Right hindlimb (tissue), 1 donor: ENCODE results near the gene DHCR7.

Experiments
- DNase-seq: peaks from one replicate; pipeline ENCODE4 v3.0.0-alpha.2; 2018

Gene DHCR7

GRCh38 chr11:71448257-71449171, at the start of gene DHCR7:
Gene DHCR7, minus strand, starts transcription at chr11:71448393. Its CDS starts 3,441 bp downstream, at chr11:71444952.
- DNase-seq = peak; percentile 97

GRCh38 chr11:71496421-71496820, 48.2 kb upstream of the DHCR7 start:
- no peak for DNase-seq

- no peak for DNase-seq
Observed at GRCh38 chr11:71495286-71496230, 47.4 kb upstream of the DHCR7 start.

- DNase-seq = no peak
Observed at GRCh38 chr11:71491940-71492339, 43.7 kb upstream of the DHCR7 start.

- DNase-seq = no peak
Observed at GRCh38 chr11:71491531-71491930, 43.3 kb upstream of the DHCR7 start.

- DNase-seq = no peak
Observed at GRCh38 chr11:71490731-71491390, 42.7 kb upstream of the DHCR7 start.

- DNase-seq = no peak
Observed at GRCh38 chr11:71490044-71490730, 42.0 kb upstream of the DHCR7 start.

- DNase-seq = no peak
Observed at GRCh38 chr11:71489311-71490043, 41.3 kb upstream of the DHCR7 start.

- no peak for DNase-seq
Observed at GRCh38 chr11:71488681-71489270, 40.6 kb upstream of the DHCR7 start.

GRCh38 chr11:71486320-71486719, 38.1 kb upstream of the DHCR7 start:
- no peak for DNase-seq

- no peak for DNase-seq
Observed at GRCh38 chr11:71485466-71485865, 37.3 kb upstream of the DHCR7 start.

- DNase-seq = no peak
Observed at GRCh38 chr11:71485063-71485399, 36.8 kb upstream of the DHCR7 start.

- DNase-seq = no peak
Observed at GRCh38 chr11:71484248-71485062, 36.3 kb upstream of the DHCR7 start.

- DNase-seq = no peak
Observed at GRCh38 chr11:71483692-71484091, 35.5 kb upstream of the DHCR7 start.

GRCh38 chr11:71482746-71483364, 34.7 kb upstream of the DHCR7 start:
- DNase-seq = no peak

- no peak for DNase-seq
Observed at GRCh38 chr11:71482216-71482615, 34.0 kb upstream of the DHCR7 start.

- DNase-seq = no peak
Observed at GRCh38 chr11:71481101-71481960, 33.1 kb upstream of the DHCR7 start.

- no peak for DNase-seq
Observed at GRCh38 chr11:71478528-71478840, 30.3 kb upstream of the DHCR7 start.
